Upper lobe of left lung (tissue), 6 donors: ENCODE data around the gene PEBP1. TPM values are rescaled to one million over a fixed set of nuclear protein-coding genes. Genes with fewer than 3 reads are reported as not detected.

Experiments
- ATAC-seq, 2 donors: fragments of 200-7000 bp; cut with Tn5 transposase; one replicate each; pipeline ENCODE4 v1.9.1; 2022; ENCODE audit warnings: mild to moderate bottlenecking in 2 of 2, moderate library complexity in 2 of 2; ENCODE audit not compliant: low FRiP score in 2 of 2
- DNase-seq, 2 donors: peaks; one replicate each; pipeline ENCODE4 v3.0.0-alpha.2; 2019 to 2020
- H3K27ac ChIP-seq, 4 donors: fragments of 200-600 bp; sonication (generic); one replicate each; pipeline ENCODE4 v1.5.1; 2016 to 2019
- H3K27me3 ChIP-seq, 4 donors: fragments of 200-600 bp; sonication (generic); one replicate each; pipeline ENCODE4 v1.5.1; 2017 to 2019
- H3K36me3 ChIP-seq, 4 donors: fragments of 200-600 bp; sonication (generic); one replicate each; pipeline ENCODE4 v1.5.1; 2016 to 2019
- H3K4me1 ChIP-seq, 4 donors: fragments of 200-600 bp; sonication (generic); one replicate each; pipeline ENCODE4 v1.5.1; 2018 to 2019
- H3K4me3 ChIP-seq, 4 donors: fragments of 200-600 bp; sonication (generic); one replicate each; pipeline ENCODE4 v1.5.1; 2017 to 2019; ENCODE audit warnings: mild to moderate bottlenecking in 2 of 4, moderate library complexity in 1 of 4
- H3K9me3 ChIP-seq, 4 donors: fragments of 200-600 bp; sonication (generic); one replicate each; pipeline ENCODE4 v1.5.1; 2018 to 2019
- EP300 ChIP-seq, 4 donors: sonication (generic); formaldehyde crosslinking; IDR thresholded peaks; one replicate each; pipeline ENCODE4 v1.5.1; 2017; ENCODE audit warnings: antibody characterized with exemption in 4 of 4, control low read depth in 2 of 4
- POLR2A ChIP-seq, 4 donors: fragments of 450-650 bp; IDR thresholded peaks; one replicate each; pipeline ENCODE4 v1.5.1; 2016 to 2017; ENCODE audit warnings: antibody characterized with exemption in 4 of 4, mild to moderate bottlenecking in 2 of 4
- POLR2AphosphoS5 ChIP-seq, 2 donors: sonication (generic); formaldehyde crosslinking; IDR thresholded peaks; one replicate each; pipeline ENCODE4 v1.5.1; 2017; ENCODE audit warnings: antibody characterized with exemption in 2 of 2
- WGBS, 2 donors: methylation state at CpG; one replicate each; pipeline ENCODE4 v1.1.5; 2017 to 2018; 5-methylcytosine and 5-hydroxymethylcytosine counted together
- total RNA-seq, 6 donors: library from RNA; depleted of rRNA in 4 of 6; stranded (reverse); fragments of >200 nt in 4 of 6; gene quantifications; one replicate each; pipeline versions ENCODE4 v1.1.0 to v1.2.1, GENCODE V29; 2016 to 2021
- TF ChIP-seq, protein P1 (sequence below), 6 experiments: fragments of 450-650 bp in 4 of 6; fragments of 200-600 bp in 2 of 6; sonication (generic) in 2 of 6; IDR thresholded peaks; one replicate each; pipeline ENCODE4 v1.5.1; 2016 to 2019; ENCODE audit warnings: antibody characterized with exemption in 6 of 6
- donor health status: DM: no; HTN: no; CAD: no; lungs with moderate emphysema.
- donor health status: DM: no; HTN: yes; CAD: no; lungs with severe emphysema.

The PEBP1 gene
- total RNA-seq, 6 donors from 2014 or later, result 92.2 to 432 (median 214) TPM

DNA sequence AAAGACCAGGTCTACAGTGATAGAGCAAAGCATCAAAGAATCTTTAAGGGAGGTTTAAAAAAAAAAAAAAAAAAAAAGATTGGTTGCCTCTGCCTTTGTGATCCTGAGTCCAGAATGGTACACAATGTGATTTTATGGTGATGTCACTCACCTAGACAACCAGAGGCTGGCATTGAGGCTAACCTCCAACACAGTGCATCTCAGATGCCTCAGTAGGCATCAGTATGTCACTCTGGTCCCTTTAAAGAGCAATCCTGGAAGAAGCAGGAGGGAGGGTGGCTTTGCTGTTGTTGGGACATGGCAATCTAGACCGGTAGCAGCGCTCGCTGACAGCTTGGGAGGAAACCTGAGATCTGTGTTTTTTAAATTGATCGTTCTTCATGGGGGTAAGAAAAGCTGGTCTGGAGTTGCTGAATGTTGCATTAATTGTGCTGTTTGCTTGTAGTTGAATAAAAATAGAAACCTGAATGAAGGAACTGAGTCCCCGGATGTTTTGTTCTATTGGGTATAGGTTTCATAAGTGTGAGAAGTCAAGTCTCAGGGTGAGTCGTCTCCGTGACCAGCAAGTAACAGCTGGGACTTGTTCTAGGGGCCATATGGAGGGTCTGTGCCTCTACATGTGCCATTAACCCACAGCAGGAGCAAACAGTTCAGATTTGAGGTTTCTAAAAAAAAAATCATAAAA lies 9.3 kb downstream of the PEBP1 start:
- TF ChIP-seq, protein P1, sequence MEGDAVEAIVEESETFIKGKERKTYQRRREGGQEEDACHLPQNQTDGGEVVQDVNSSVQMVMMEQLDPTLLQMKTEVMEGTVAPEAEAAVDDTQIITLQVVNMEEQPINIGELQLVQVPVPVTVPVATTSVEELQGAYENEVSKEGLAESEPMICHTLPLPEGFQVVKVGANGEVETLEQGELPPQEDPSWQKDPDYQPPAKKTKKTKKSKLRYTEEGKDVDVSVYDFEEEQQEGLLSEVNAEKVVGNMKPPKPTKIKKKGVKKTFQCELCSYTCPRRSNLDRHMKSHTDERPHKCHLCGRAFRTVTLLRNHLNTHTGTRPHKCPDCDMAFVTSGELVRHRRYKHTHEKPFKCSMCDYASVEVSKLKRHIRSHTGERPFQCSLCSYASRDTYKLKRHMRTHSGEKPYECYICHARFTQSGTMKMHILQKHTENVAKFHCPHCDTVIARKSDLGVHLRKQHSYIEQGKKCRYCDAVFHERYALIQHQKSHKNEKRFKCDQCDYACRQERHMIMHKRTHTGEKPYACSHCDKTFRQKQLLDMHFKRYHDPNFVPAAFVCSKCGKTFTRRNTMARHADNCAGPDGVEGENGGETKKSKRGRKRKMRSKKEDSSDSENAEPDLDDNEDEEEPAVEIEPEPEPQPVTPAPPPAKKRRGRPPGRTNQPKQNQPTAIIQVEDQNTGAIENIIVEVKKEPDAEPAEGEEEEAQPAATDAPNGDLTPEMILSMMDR (IDR thresholded peaks at IDR 0.05), result no peak
- TF ChIP-seq EP300 (IDR thresholded peaks at IDR 0.05) (no peak), POLR2A (IDR thresholded peaks at IDR 0.05) (no peak), POLR2AphosphoS5 (IDR thresholded peaks at IDR 0.05) (no peak)
- H3K27ac ChIP-seq, result no peak overlapping the region
- DNase-seq, result no peak
- WGBS, 2 donors, result 86 to 88% methylated on average over 7 of the region's 7 CpGs
- H3K4me1 ChIP-seq, result no peaks in the 10 kb centered on the region
- H3K36me3 ChIP-seq, result peaks cover 15 to 91% (median 55%) of the 10 kb centered on the region in 4 donors
- H3K27me3 ChIP-seq, result no peaks in the 10 kb centered on the region
- ATAC-seq, result no peak
- H3K4me3 ChIP-seq, result no peak overlapping the region
- H3K9me3 ChIP-seq, result no peaks in the 10 kb centered on the region

DNA sequence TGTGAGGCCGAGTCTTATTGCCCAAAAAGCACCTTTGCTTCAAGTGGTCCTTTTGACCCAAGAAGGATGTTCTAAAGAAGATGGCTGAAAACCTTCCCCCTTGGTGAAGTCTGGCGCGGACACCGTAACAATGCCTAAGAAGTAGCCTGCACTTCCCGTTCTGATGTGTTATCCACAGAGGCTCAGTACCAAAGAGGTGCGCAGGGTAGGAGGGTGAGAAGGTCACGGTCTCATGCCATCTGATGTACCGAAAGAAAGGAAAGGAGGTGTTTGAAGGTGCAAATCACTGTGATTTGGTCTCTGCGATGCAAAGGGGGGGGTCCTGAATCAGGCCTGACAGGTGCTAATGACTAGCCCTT lies 9.9 kb downstream of the PEBP1 start:
- no peaks in the 10 kb centered on the region for H3K4me1 ChIP-seq
- no peak overlapping the region for H3K27ac ChIP-seq
- peaks cover 14 to 88% (median 52%) of the 10 kb centered on the region in 4 donors for H3K36me3 ChIP-seq
- no peak overlapping the region for H3K4me3 ChIP-seq
- 87 to 89% methylated on average over 9 of the region's 9 CpGs for WGBS, 2 donors
- no peaks in the 10 kb centered on the region for H3K9me3 ChIP-seq
- DNase-seq (no peak), ATAC-seq (no peak)
- no peaks in the 10 kb centered on the region for H3K27me3 ChIP-seq
- no peak for TF ChIP-seq EP300 (IDR thresholded peaks at IDR 0.05)
- TF ChIP-seq POLR2A (IDR thresholded peaks at IDR 0.05), result no peak
- TF ChIP-seq POLR2AphosphoS5 (IDR thresholded peaks at IDR 0.05), result no peak
- TF ChIP-seq, protein P1 (IDR thresholded peaks at IDR 0.05), result no peak

DNA sequence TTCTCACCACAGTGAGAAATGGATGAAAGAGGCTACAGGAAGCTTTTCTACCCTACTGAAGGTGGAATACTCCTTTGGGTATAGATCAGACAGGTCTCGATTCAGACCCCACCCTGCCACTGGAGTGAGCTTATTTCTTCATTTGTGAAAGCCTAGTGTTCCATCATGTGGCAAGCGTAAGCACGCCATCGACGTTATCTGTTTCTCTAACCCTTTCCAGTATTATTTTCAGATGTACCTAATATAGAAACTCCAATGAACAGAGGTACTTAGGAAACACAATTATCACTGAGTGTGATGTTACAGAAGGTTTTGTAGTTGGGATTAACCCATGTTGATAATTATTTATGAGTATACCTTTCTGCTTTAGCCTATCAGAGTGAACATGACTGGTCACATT lies 12.4 kb downstream of the PEBP1 start:
- TF ChIP-seq POLR2A (IDR thresholded peaks at IDR 0.05), result no peak
- TF ChIP-seq POLR2AphosphoS5 (IDR thresholded peaks at IDR 0.05), result no peak
- TF ChIP-seq, protein P1 (IDR thresholded peaks at IDR 0.05), result no peak
- no peak for TF ChIP-seq EP300 (IDR thresholded peaks at IDR 0.05)
- ATAC-seq (no peak), DNase-seq (no peak)

DNA sequence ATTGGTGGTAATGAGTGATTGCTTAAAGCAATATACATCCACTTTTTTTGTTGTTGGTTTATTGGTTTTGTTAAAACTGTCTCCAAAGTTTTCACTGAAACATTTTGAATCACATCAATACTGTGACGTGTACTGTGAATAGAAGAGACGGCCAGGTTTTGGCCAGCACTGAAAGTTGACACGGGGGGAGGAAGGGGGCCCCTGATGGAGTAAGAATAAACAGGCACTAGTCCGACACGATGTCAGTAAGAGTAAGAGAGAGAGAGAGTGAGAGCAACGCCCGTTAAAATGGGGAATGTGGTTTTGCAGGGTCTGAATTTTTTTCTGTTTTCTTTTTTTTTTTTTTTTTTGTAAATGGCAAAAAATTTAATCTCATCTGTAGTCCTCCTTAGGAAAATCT lies 14.7 kb downstream of the PEBP1 start:
- H3K4me1 ChIP-seq, result no peaks in the 10 kb centered on the region
- DNase-seq (no peak), ATAC-seq (no peak)
- WGBS, 2 donors, result 48 to 60% methylated on average over 7 of the region's 7 CpGs
- H3K9me3 ChIP-seq, result no peaks in the 10 kb centered on the region
- no peak overlapping the region for H3K27ac ChIP-seq
- TF ChIP-seq POLR2AphosphoS5 (IDR thresholded peaks at IDR 0.05) (no peak), POLR2A (IDR thresholded peaks at IDR 0.05) (no peak), EP300 (IDR thresholded peaks at IDR 0.05) (no peak)
- TF ChIP-seq, protein P1 (IDR thresholded peaks at IDR 0.05), result no peak
- no peaks in the 10 kb centered on the region for H3K27me3 ChIP-seq
- peaks cover 6 to 63% (median 25%) of the 10 kb centered on the region in 4 donors for H3K36me3 ChIP-seq
- no peak overlapping the region for H3K4me3 ChIP-seq

More for the DNA sequence above, 12.4 kb downstream of the PEBP1 start:
- no peaks in the 10 kb centered on the region for H3K9me3 ChIP-seq
- H3K27ac ChIP-seq, result no peak overlapping the region
- no peak overlapping the region for H3K4me3 ChIP-seq
- no peaks in the 10 kb centered on the region for H3K27me3 ChIP-seq
- WGBS, 2 donors, result 93 to 96% methylated on average over 5 of the region's 5 CpGs
- H3K36me3 ChIP-seq, result peaks cover 12 to 81% (median 43%) of the 10 kb centered on the region in 4 donors
- no peaks in the 10 kb centered on the region for H3K4me1 ChIP-seq

DNA sequence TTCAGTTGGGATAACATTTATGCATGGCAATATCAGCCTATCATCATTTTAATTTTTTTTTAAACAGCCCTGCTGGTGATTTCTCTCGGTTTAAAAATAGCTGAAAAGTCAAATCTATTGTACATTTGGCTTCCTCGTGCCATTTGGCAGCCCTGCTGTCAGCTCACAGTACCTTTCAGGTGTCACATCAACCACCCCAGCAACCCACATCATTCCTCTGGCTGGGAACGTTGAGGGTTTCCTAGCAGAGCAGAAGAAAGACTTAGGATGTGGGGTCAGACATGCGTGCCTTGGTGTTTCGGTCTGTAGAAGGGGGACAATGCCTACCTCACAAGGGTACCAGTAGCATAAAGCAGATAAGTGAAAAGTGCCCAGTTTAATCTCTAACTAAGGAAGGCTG lies 15.8 kb downstream of the PEBP1 start:
- ATAC-seq (no peak), DNase-seq (no peak)
- Histone ChIP-seq H3K27me3 (no peaks in the 10 kb centered on the region), H3K36me3 (peaks cover 6 to 55% (median 16%) of the 10 kb centered on the region in 4 donors), H3K4me1 (no peaks in the 10 kb centered on the region), H3K9me3 (no peaks in the 10 kb centered on the region), H3K4me3 (no peak overlapping the region), H3K27ac (no peak overlapping the region)
- 85 to 90% methylated on average over 5 of the region's 5 CpGs for WGBS, 2 donors
- TF ChIP-seq POLR2A (IDR thresholded peaks at IDR 0.05) (no peak), POLR2AphosphoS5 (IDR thresholded peaks at IDR 0.05) (no peak), EP300 (IDR thresholded peaks at IDR 0.05) (no peak)
- TF ChIP-seq, protein P1 (IDR thresholded peaks at IDR 0.05), result no peak
